HCT116 (cell line): ENCODE results near the gene SELENOS. TPM values are rescaled to one million over a fixed set of nuclear protein-coding genes. Genes with fewer than 3 reads are reported as not detected.

Source experiments
- ATAC-seq: fragments of 200-7000 bp; cut with Tn5 transposase; 2 replicates; pipeline ENCODE4 v1.9.1; 2020; ENCODE audit warnings: mild to moderate bottlenecking, moderate library complexity
- BruUV-seq: library from RNA; stranded (reverse); fragments of 400-500 nt; replicated peaks from 2 replicates; lab custom pipeline; 2021; lab: Mats Ljungman, UMichigan
- CTCF ChIA-PET: fragments of 300-600 bp; sonication (Branson Sonifier 250); formaldehyde crosslinking; loops from one replicate; lab custom pipeline; 2021; ENCODE audit warnings: antibody characterized with exemption; lab: Charles Lee
- POLR2A ChIA-PET: fragments of 300-600, 350-600 bp; sonication (Branson Sonifier 250); formaldehyde crosslinking; loops from one replicate; lab custom pipeline; 2021; ENCODE audit warnings: antibody characterized with exemption; lab: Charles Lee
- RAD21 ChIA-PET, 2 experiments: fragments of 300-600 bp; sonication (Branson Sonifier 250); formaldehyde crosslinking; loops; one replicate each; lab custom pipeline; 2023; ENCODE audit warnings: low total read pairs in 2 of 2; ENCODE audit not compliant: uncharacterized antibody in 2 of 2, unreplicated experiment in 2 of 2, low non-redundant PET in 1 of 2; lab: Charles Lee
- DNase-seq: peaks from one replicate; pipeline ENCODE4 v3.0.0-alpha.2; 2010; ENCODE audit warnings: low read depth, low spot score
- H2AFZ ChIP-seq: fragments of 200-600 bp; shearing (Covaris generic), sonication (generic); 2 replicates; pipeline ENCODE4 v1.6.1; 2017; ENCODE audit warnings: low read depth, mixed run types, mixed read lengths, antibody characterized with exemption, low read length; ENCODE audit not compliant: poor library complexity, severe bottlenecking
- H3K27ac ChIP-seq: 2 replicates; pipeline ENCODE4 v1.5.1; 2012; ENCODE audit warnings: low read depth, low read length
- H3K27me3 ChIP-seq: fragments of 200-600 bp; sonication (generic); 2 replicates; pipeline ENCODE4 v1.6.1; 2016; ENCODE audit warnings: mixed run types, low read length, mixed read lengths; ENCODE audit not compliant: insufficient read depth
- H3K36me3 ChIP-seq, 2 experiments: fragments of 200-500 bp in 1 of 2; fragments of 200-600 bp in 1 of 2; sonication (Bioruptor generic) in 1 of 2; sonication (generic) in 1 of 2; 2 replicates each; pipeline versions ENCODE4 v1.5.1 to v1.6.1; 2014 to 2016; ENCODE audit warnings: low read length in 2 of 2, inconsistent platforms in 1 of 2, mixed read lengths in 1 of 2, mixed run types in 1 of 2; ENCODE audit not compliant: insufficient read depth in 2 of 2, control insufficient read depth in 1 of 2
- H3K4me1 ChIP-seq, 2 experiments: fragments of 200-600 bp in 1 of 2; sonication (generic) in 1 of 2; 2 replicates each; pipeline versions ENCODE4 v1.5.1 to v1.6.1; 2012 to 2017; ENCODE audit warnings: low read length in 2 of 2, inconsistent platforms in 1 of 2, mild to moderate bottlenecking in 1 of 2, mixed read lengths in 1 of 2, mixed run types in 1 of 2, moderate library complexity in 1 of 2; ENCODE audit not compliant: insufficient read depth in 2 of 2, control insufficient read depth in 1 of 2
- H3K4me2 ChIP-seq: fragments of 200-600 bp; sonication (generic); 2 replicates; pipeline ENCODE4 v1.6.1; 2017; ENCODE audit warnings: mixed run types, low read length, mixed read lengths
- H3K4me3 ChIP-seq, 2 experiments: fragments of 200-600 bp in 1 of 2; sonication (generic) in 1 of 2; replicated peaks in 1 of 2; 2 replicates each; pipeline ENCODE4 v1.5.1; 2011 to 2016; ENCODE audit warnings: low read length in 2 of 2, control low read depth in 1 of 2, low read depth in 1 of 2, mild to moderate bottlenecking in 1 of 2, mixed read lengths in 1 of 2, mixed run types in 1 of 2
- H3K79me2 ChIP-seq: fragments of 200-600 bp; sonication (generic); 2 replicates; pipeline ENCODE4 v1.6.1; 2017; ENCODE audit warnings: mild to moderate bottlenecking, mixed run types, low read length, moderate library complexity, mixed read lengths; ENCODE audit not compliant: insufficient read depth
- H3K9ac ChIP-seq: fragments of 200-600 bp; sonication (generic); 2 replicates; pipeline ENCODE4 v1.6.1; 2016; ENCODE audit warnings: low read length, mixed read lengths
- H3K9me2 ChIP-seq: fragments of 200-600 bp; sonication (generic), shearing (Covaris generic); 2 replicates; pipeline ENCODE4 v1.6.1; 2017; ENCODE audit warnings: mixed run types, mild to moderate bottlenecking, moderate library complexity; ENCODE audit not compliant: insufficient read depth
- H3K9me3 ChIP-seq, 2 experiments: fragments of 200-500 bp in 1 of 2; fragments of 200-600 bp in 1 of 2; sonication (Bioruptor generic) in 1 of 2; sonication (generic) in 1 of 2; 2 replicates each; pipeline ENCODE4 v1.6.1; 2014 to 2017; ENCODE audit warnings: low read length in 2 of 2, mixed read lengths in 2 of 2, inconsistent platforms in 1 of 2, low read depth in 1 of 2, mild to moderate bottlenecking in 1 of 2, mixed run types in 1 of 2, moderate library complexity in 1 of 2; ENCODE audit not compliant: control insufficient read depth in 1 of 2, insufficient read depth in 1 of 2
- H4K20me1 ChIP-seq: fragments of 200-600 bp; sonication (generic), shearing (Covaris generic); 2 replicates; pipeline ENCODE4 v1.6.1; 2017; ENCODE audit warnings: mixed run types, mild to moderate bottlenecking, moderate library complexity; ENCODE audit not compliant: insufficient read depth
- ATF3 ChIP-seq: IDR thresholded peaks from 2 replicates; pipeline ENCODE4 v1.6.1; 2012
- CTCF ChIP-seq, 3 experiments: fragments of 200-600 bp in 1 of 3; sonication (generic) in 1 of 3; IDR thresholded peaks in 2 of 3; conservative IDR thresholded peaks in 1 of 3; 2 replicates each; pipeline ENCODE4 v1.5.1; 2012 to 2017; ENCODE audit warnings: low read depth in 2 of 3, low read length in 2 of 3, antibody characterized with exemption in 1 of 3, borderline replicate concordance in 1 of 3, control low read depth in 1 of 3, mild to moderate bottlenecking in 1 of 3, mixed read lengths in 1 of 3, mixed run types in 1 of 3, moderate library complexity in 1 of 3; ENCODE audit not compliant: insufficient read depth in 1 of 3
- EGR1 ChIP-seq: IDR thresholded peaks from 2 replicates; pipeline ENCODE4 v1.6.1; 2012; ENCODE audit warnings: low read depth
- MAX ChIP-seq: IDR thresholded peaks from 2 replicates; pipeline ENCODE4 v1.6.1; 2012
- POLR2AphosphoS5 ChIP-seq: IDR thresholded peaks from 2 replicates; pipeline ENCODE4 v1.6.1; 2011; ENCODE audit warnings: mild to moderate bottlenecking, low read depth, low read length, moderate library complexity
- ZFX ChIP-seq: fragments of 450-650 bp; IDR thresholded peaks from 2 replicates; pipeline ENCODE4 v1.6.1; 2017
- intact Hi-C: fragments of 100-400 bp; cut with micrococcal nuclease; formaldehyde crosslinking; loops from 2 replicates; pipeline ENCODE4 v1.10.0; 2022
- total RNA-seq: library from RNA; stranded (reverse); gene quantifications from one replicate; pipeline ENCODE4 v1.2.1, GENCODE V29; 2021; ENCODE audit not compliant: unreplicated experiment

The SELENOS gene
- total RNA-seq, 1 experiment from 2014 or later: 45.6 TPM

GRCh38 chr15:101264011-101264410, 13.3 kb downstream of the SELENOS start:
- H3K4me1 ChIP-seq: no peaks in the 10 kb centered on the region
- no peaks in the 10 kb centered on the region for H3K79me2 ChIP-seq
- no peak overlapping the region for H3K4me3 ChIP-seq
- H3K9me3 ChIP-seq: no peaks in the 10 kb centered on the region
- TF ChIP-seq ATF3 (no peak), EGR1 (no peak), POLR2AphosphoS5 (no peak), CTCF (IDR thresholded peaks at IDR 0.05 in 2 of 3, conservative IDR thresholded peaks at IDR 0.05 in 1 of 3; ENCODE audit: borderline replicate concordance in 1 of 3, insufficient read depth in 1 of 3, low read depth in 2 of 3, low read length in 2 of 3) (no peak)
- no peak overlapping the region for H3K27ac ChIP-seq
- BruUV-seq: no TSS peak
- DNase-seq (no peak), ATAC-seq (no peak)
- H3K4me2 ChIP-seq: no peak overlapping the region
- H3K9ac ChIP-seq: no peak overlapping the region
- POLR2A ChIA-PET: no interaction called here
- peaks cover 0 to 2% of the 10 kb centered on the region in 2 experiments; a peak in 1 of 4 replicates for H3K36me3 ChIP-seq
- CTCF ChIA-PET: no interaction called here
- H4K20me1 ChIP-seq: no peaks in the 10 kb centered on the region
- RAD21 ChIA-PET: no interaction called here
- intact Hi-C loops: no loop called here
- H2AFZ ChIP-seq: no peak overlapping the region
- H3K9me2 ChIP-seq: no peaks in the 10 kb centered on the region
- H3K27me3 ChIP-seq: no peaks in the 10 kb centered on the region

GRCh38 chr15:101262551-101262950, 14.7 kb downstream of the SELENOS start:
- BruUV-seq: no TSS peak
- Histone ChIP-seq H4K20me1 (no peaks in the 10 kb centered on the region), H3K9me3 (no peaks in the 10 kb centered on the region), H3K79me2 (no peaks in the 10 kb centered on the region), H3K9ac (no peak overlapping the region), H3K27ac (no peak overlapping the region), H3K4me3 (no peak overlapping the region), H3K9me2 (no peaks in the 10 kb centered on the region), H3K36me3 (no peaks in the 10 kb centered on the region), H3K27me3 (no peaks in the 10 kb centered on the region), H3K4me1 (no peaks in the 10 kb centered on the region), H2AFZ (no peak overlapping the region), H3K4me2 (no peak overlapping the region)
- ChIA-PET POLR2A (no interaction called here), RAD21 (no interaction called here), CTCF (interaction anchor here (1.6 kb wide), 1 partner anchor 254 kb away, joined by 4 read pairs; no protein-coding TSS in a partner anchor)
- intact Hi-C loops: no loop called here
- ATAC-seq (no peak), DNase-seq (no peak)
- TF ChIP-seq ZFX: no peak
- no peak for TF ChIP-seq EGR1
- no peak for TF ChIP-seq MAX
